Liver (tissue), 3 donors: Measurements from ENCODE around the gene MAP1S.

Experiments used
- ATF3 ChIP-seq: IDR thresholded peaks from 2 replicates; pipeline ENCODE4 v1.6.1; 2016; ENCODE audit warnings: antibody characterized with exemption
- CTCF ChIP-seq: fragments of 150-350 bp; IDR thresholded peaks from 2 replicates; pipeline ENCODE4 v1.5.1; 2017; ENCODE audit warnings: improper control_type of control experiment, low read depth, low read length; ENCODE audit not compliant: missing input control
- EGR1 ChIP-seq, 2 donors: IDR thresholded peaks; 2 replicates each; pipeline ENCODE4 v1.6.1; 2016 to 2018; ENCODE audit warnings: antibody characterized with exemption in 2 of 2, low read depth in 2 of 2
- FOXA1 ChIP-seq: IDR thresholded peaks from 2 replicates; pipeline ENCODE4 v1.6.1; 2016; ENCODE audit warnings: antibody characterized with exemption
- JUND ChIP-seq, 2 donors: IDR thresholded peaks; 2 replicates each; pipeline ENCODE4 v1.6.1; 2016; ENCODE audit warnings: antibody characterized with exemption in 2 of 2
- MAX ChIP-seq: IDR thresholded peaks from 2 replicates; pipeline ENCODE4 v1.6.1; 2016; ENCODE audit warnings: antibody characterized with exemption
- RAD21 ChIP-seq, 2 donors: IDR thresholded peaks; 2 replicates each; pipeline ENCODE4 v1.6.1; 2016; ENCODE audit warnings: antibody characterized with exemption in 2 of 2, mild to moderate bottlenecking in 2 of 2
- SP1 ChIP-seq: IDR thresholded peaks from 2 replicates; pipeline ENCODE4 v1.6.1; 2018; ENCODE audit warnings: antibody characterized with exemption, mild to moderate bottlenecking
- TAF1 ChIP-seq: conservative IDR thresholded peaks from 2 replicates; pipeline ENCODE4 v1.6.1; 2016; ENCODE audit warnings: antibody characterized with exemption, mild to moderate bottlenecking
- ZBTB33 ChIP-seq: IDR thresholded peaks from 2 replicates; pipeline ENCODE4 v1.6.1; 2016; ENCODE audit warnings: antibody characterized with exemption
- donor health status: healthy.
- donor health status: healthy.

GRCh38 chr19:17766543-17767131 lies 47.4 kb downstream of the MAP1S start:
- TF ChIP-seq CTCF (peak; percentile 63), RAD21 (IDR thresholded peaks at IDR 0.05) (peak; percentile 75 to 87), TAF1 (no peak), MAX (no peak), ATF3 (no peak), SP1 (no peak), EGR1 (IDR thresholded peaks at IDR 0.05; ENCODE audit: low read depth in 2 of 2) (no peak), FOXA1 (no peak), JUND (IDR thresholded peaks at IDR 0.05) (no peak), ZBTB33 (no peak)
